Measurements from ENCODE around the gene OR2G2. TPM values are rescaled to one million over a fixed set of nuclear protein-coding genes. Genes with fewer than 3 reads are reported as not detected.

Gene OR2G2
- total RNA-seq, 4 donors from 2014 or later: not detected

DNA sequence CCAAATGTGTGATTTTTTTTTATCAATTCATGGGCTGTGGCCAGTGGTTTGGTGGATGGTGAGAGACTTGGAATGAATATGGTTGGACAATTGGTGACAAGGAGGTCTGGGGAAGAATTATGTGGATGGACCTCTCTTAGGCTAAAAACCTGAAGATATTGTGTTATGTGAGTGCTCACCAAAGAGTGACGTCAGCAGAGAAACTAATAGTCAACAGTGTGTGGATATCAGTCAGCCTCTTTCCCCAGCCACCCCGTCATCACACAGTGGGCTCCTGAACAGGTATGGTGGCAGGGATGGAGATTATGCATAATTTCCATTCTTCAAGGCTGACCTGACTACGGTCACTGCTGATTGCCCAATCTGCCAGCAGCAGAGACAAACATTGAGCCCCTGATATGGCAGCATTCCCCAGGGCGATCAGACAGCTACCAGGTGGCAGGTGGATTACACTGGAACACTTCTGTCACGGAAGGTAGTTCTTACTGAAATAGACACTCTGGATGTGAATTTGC is 9.2 kb upstream of the OR2G2 start:
- Histone ChIP-seq H3K27ac (no peak overlapping the region), H3K4me3 (no peak overlapping the region), H3K4me1 (no peaks in the 10 kb centered on the region), H3K36me3 (no peaks in the 10 kb centered on the region), H3K27me3 (no peaks in the 10 kb centered on the region), H3K9me3 (no peaks in the 10 kb centered on the region)
- DNase-seq: no peak
- intact Hi-C loops (cut with DNase I; ENCODE audit: low total_unique reads): no loop called here
- TF ChIP-seq, protein P1, sequence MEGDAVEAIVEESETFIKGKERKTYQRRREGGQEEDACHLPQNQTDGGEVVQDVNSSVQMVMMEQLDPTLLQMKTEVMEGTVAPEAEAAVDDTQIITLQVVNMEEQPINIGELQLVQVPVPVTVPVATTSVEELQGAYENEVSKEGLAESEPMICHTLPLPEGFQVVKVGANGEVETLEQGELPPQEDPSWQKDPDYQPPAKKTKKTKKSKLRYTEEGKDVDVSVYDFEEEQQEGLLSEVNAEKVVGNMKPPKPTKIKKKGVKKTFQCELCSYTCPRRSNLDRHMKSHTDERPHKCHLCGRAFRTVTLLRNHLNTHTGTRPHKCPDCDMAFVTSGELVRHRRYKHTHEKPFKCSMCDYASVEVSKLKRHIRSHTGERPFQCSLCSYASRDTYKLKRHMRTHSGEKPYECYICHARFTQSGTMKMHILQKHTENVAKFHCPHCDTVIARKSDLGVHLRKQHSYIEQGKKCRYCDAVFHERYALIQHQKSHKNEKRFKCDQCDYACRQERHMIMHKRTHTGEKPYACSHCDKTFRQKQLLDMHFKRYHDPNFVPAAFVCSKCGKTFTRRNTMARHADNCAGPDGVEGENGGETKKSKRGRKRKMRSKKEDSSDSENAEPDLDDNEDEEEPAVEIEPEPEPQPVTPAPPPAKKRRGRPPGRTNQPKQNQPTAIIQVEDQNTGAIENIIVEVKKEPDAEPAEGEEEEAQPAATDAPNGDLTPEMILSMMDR (IDR thresholded peaks at IDR 0.05): no peak
- no peak for TF ChIP-seq POLR2A (IDR thresholded peaks at IDR 0.05)

DNA sequence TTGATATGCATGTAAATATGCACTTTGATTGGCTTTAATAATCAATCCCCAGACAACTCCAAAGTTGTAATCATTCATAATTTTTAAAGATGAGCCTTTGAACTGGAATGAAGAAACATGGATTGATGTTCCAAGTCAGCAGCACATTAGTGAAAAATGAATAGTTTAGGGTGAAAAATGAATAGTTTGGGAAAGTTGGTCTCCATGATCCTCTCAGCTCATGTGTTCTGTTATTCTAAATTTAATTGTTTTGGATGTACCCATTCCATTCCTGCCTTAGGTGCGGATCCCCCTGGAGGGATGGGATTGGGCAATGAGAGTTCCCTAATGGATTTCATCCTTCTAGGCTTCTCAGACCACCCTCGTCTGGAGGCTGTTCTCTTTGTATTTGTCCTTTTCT is 17.1 kb downstream of the OR2G2 start, which contains the start of gene OR2G3:
OR2G3 (plus strand) TSS at position 301 of the 400 bp plus-strand sequence; CDS start at position 301, 0 bp downstream.
- no peak within 1 kb of the TSS for H3K27ac ChIP-seq
- H3K27me3 ChIP-seq: no peaks in the 10 kb centered on the region
- no peaks in the 10 kb centered on the region for H3K36me3 ChIP-seq
- intact Hi-C loops (cut with DNase I; ENCODE audit: low total_unique reads): no loop called here
- no peaks in the 10 kb centered on the region for H3K9me3 ChIP-seq
- TF ChIP-seq, protein P1 (IDR thresholded peaks at IDR 0.05): no peak
- TF ChIP-seq POLR2A (IDR thresholded peaks at IDR 0.05): no peak
- no peak within 1 kb of the TSS for H3K4me3 ChIP-seq
- DNase-seq: no peak
- no peaks in the 10 kb centered on the region for H3K4me1 ChIP-seq

DNA sequence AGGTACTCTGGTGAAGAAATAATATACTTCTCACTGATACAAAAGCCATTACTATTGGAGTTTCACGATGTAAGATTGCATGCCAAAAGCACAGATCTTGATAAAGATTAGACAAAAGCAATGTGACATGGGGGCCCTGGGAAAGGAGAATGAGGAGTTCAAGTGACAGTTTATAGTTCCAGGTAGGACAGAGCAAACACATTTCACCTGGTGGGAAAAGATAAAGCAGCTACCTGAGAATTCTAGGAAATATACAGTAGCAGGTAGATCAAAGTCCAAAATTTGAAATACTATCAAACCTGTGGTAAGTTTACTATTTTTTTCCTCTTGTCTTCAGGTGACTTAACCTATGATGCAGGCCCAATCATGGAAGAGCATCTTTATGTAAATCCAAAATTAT is 25.2 kb downstream of the OR2G2 start:
- no peak overlapping the region for H3K4me3 ChIP-seq
- H3K9me3 ChIP-seq: no peaks in the 10 kb centered on the region
- DNase-seq: no peak
- no peaks in the 10 kb centered on the region for H3K4me1 ChIP-seq
- no peaks in the 10 kb centered on the region for H3K36me3 ChIP-seq
- intact Hi-C loops (cut with DNase I; ENCODE audit: low total_unique reads): no loop called here
- no peaks in the 10 kb centered on the region for H3K27me3 ChIP-seq
- no peak for TF ChIP-seq POLR2A (IDR thresholded peaks at IDR 0.05)
- TF ChIP-seq, protein P1 (IDR thresholded peaks at IDR 0.05): no peak
- no peak overlapping the region for H3K27ac ChIP-seq

DNA sequence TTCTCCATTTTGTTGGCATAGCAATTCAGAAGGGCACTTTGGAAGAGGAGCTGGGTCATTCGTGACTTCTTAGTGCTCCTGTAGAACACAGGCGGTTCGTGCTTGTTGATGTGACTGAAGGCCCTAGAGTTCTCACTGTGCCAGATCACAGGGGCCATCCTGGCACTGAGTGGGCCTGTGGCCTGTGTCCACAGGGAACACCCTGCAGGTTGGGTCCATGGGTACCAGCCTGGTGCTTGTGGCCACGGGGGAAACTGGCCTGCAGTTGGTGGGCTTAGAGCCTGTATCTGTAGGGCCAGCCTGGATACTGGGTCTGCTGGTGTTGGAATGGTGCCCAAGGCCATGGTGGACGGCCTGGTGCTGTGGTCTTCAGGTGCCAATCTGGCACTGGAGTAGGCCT is 26.5 kb downstream of the OR2G2 start:
- intact Hi-C loops (cut with DNase I; ENCODE audit: low total_unique reads): no loop called here
- no peaks in the 10 kb centered on the region for H3K36me3 ChIP-seq
- TF ChIP-seq, protein P1 (IDR thresholded peaks at IDR 0.05): no peak
- TF ChIP-seq POLR2A (IDR thresholded peaks at IDR 0.05): no peak
- DNase-seq: no peak
- H3K27me3 ChIP-seq: no peaks in the 10 kb centered on the region
- no peak overlapping the region for H3K4me3 ChIP-seq
- H3K4me1 ChIP-seq: no peaks in the 10 kb centered on the region
- H3K27ac ChIP-seq: no peak overlapping the region
- H3K9me3 ChIP-seq: no peaks in the 10 kb centered on the region

DNA sequence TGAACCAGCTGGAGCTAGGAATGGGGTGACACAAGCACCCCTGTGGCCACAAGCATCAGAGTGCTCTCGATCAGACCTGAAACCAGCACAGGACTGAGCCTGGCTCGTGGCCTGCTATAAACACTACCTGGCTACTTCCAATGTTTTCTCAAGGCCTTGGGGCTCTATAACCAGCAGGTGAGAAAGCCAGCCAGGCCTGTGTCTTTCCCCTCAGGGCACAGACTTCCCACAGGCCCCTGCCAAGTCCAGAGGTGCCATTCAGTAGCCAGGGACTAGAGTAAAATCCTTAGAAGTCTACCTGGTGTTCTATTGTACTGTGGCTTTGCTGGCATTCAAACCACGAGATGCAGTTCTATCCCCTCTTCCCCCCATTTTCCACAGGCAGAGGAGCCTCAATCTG is 39.8 kb downstream of the OR2G2 start:
- intact Hi-C loops (cut with DNase I; ENCODE audit: low total_unique reads): no loop called here
- Histone ChIP-seq H3K36me3 (no peaks in the 10 kb centered on the region), H3K4me1 (no peaks in the 10 kb centered on the region), H3K27ac (no peak overlapping the region), H3K4me3 (no peak overlapping the region), H3K27me3 (no peaks in the 10 kb centered on the region), H3K9me3 (no peaks in the 10 kb centered on the region)
- no peak for DNase-seq
- TF ChIP-seq, protein P1 (IDR thresholded peaks at IDR 0.05): no peak
- TF ChIP-seq POLR2A (IDR thresholded peaks at IDR 0.05): no peak
